ENCODE data around the gene DZIP1. TPM values are rescaled to one million over a fixed set of nuclear protein-coding genes. Genes with fewer than 3 reads are reported as not detected.

Gene DZIP1
- total RNA-seq, 1 experiment from 2014 or later = 14.6 TPM

GRCh38 chr13:95643936-95644598 is 439 bp downstream of the DZIP1 start:
- DNase-seq (ENCODE audit: low spot score) = no peak

- no peak for DNase-seq (ENCODE audit: low spot score)
These were observed 953 bp downstream of the DZIP1 start for GRCh38 chr13:95643571-95643935.

DNA sequence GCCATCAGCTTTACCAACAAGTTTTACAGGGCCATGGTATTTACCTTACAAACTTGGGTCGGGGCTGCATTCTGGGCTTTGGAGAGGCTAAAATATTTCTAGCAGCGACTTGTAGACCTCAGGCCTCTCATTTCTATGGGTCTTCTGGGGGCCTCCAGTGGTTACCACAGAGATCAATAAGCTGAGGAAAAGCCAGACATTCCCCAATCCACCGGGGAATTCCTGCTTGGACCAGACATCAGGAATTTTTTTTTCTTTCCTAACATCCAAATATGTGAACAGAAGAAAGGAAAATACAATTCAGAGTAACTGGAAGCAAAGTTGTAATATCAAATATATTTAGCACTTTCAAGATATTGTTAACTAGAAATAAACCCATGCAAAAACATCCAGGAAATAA is 1.5 kb downstream of the DZIP1 start:
- no peak for DNase-seq (ENCODE audit: low spot score)

DNA sequence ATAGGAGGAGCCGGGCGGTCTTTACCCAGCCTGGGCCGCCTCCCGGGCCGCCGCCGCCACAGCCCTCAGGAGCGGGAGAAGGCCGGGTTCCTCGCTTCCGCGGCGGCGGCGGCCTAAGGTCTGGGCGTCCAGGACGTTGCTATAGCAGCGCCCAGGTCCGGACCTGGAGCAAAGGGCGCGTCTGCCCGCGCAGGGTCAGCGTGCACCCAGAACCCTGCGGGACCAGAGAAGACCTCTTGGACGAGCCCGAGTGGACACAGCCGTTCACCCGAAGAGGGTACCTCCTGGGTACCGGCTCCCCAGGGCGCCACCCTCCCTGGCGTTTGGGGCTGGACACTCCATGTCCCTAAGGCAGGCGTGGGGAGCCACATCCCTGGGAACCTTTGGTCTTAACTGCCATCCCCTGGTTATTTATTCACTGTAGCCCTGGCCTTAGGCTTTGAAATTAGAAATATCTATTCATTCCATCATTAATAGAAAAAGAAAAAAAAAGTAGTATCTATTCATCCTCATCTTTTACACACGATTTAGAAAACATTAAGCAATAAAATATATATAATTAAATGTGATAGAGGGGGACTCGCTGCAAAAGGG is 2.4 kb downstream of the DZIP1 start:
- no peak for DNase-seq (ENCODE audit: low spot score)

DNA sequence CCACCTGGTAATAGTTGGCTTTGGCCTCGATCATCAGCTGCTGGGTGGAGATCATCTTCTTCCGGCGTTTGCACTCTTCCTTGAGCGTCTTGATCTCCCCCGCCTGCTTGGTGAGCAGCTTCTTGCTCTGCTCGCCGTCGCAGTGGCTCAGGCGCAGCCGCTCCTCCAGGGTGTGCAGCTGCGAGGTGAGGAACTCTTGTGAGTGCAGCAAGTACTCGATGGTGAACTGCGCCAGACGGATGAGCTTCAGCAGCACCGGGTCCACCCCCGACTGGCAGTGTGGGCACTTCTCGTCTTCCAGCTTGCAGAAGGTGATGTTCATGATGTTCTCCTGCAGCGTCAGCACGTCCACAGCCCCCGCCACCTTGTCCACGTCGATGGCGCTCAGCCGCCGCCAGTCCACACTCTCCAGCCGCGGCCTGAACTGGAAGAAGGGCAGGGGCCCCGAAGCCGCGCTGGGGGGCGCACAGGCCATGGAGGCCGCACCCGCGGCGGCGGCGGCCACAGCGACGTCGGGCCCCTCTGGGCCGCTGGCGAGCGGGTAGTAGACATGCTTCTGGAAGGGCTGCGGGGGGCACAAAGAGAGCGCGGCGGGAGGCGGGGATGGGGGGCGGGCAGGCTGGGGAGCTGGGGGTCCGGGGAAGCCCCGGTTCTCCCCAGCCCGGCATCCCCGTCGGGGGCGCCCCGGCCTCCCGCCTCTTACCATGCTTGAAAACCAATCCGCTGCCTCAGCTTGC is 3.0 kb downstream of the DZIP1 start:
- no peak for DNase-seq (ENCODE audit: low spot score)

- no peak for DNase-seq (ENCODE audit: low spot score)
These were observed 7.7 kb downstream of the DZIP1 start for GRCh38 chr13:95636853-95637252.

- DNase-seq (ENCODE audit: low spot score) = no peak
These were observed 13.9 kb downstream of the DZIP1 start for GRCh38 chr13:95630593-95630992.

DNA sequence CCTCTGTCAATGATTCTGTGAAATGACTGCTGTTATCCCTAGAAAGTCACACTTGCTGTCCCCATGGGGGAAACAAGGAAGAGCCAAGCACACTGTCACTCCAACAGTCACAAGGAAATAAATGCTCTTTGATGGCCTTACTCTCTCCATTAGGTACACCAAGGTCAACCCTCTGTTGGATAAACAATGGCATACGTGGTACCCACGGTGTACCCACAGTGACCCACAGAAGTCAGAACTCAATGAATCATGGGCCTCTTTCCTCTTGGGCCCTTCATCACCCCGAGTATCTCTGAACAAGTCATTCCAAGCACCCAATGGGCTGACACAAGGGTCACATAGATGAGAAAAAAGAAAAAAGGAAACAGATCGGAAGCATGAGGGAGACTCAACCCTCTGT is 15.4 kb downstream of the DZIP1 start:
- no peak for DNase-seq (ENCODE audit: low spot score)

GRCh38 chr13:95628488-95628887 is 16.0 kb downstream of the DZIP1 start:
- no peak for DNase-seq (ENCODE audit: low spot score)

DNA sequence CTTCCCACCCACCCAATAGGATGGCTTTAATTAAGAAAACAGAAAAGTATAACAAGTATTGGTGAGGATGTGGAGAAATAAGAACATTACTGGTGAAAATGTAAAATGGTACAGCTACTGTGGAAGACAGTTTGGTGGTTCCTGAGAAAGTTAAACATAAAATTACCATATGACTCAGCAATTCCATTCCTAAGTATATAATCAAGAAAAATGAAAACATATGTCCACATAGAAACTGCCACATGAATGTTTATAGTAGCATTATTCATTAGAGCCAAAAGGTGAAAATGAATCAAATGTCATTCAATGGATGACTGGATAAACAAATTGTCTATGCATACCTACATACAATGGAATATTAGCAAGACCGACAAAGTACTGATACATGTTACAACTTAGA is 16.9 kb downstream of the DZIP1 start:
- DNase-seq (ENCODE audit: low spot score) = no peak

GRCh38 chr13:95626768-95627167 is 17.7 kb downstream of the DZIP1 start:
- no peak for DNase-seq (ENCODE audit: low spot score)

DNA sequence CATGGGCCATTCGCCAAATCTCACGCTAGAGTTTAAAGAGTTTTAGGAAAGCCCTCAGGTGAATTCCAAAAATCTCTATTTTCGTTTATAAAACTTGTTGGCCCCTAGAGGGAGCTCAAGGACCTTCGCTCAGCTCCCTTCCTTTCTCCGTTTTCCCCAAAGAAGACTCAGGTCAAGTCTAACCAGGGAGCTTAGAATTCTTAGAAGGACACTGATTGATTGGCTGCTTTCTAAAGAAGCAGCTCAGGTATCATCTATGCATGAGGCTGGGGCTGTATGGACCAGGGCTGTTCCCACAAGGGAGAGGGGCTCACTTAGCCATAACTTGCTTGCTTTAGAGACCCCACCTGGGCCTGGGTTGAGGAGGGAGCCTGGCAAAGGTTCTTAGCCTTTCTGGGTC is 20.5 kb downstream of the DZIP1 start:
- DNase-seq (ENCODE audit: low spot score) = peak; percentile 12

DNA sequence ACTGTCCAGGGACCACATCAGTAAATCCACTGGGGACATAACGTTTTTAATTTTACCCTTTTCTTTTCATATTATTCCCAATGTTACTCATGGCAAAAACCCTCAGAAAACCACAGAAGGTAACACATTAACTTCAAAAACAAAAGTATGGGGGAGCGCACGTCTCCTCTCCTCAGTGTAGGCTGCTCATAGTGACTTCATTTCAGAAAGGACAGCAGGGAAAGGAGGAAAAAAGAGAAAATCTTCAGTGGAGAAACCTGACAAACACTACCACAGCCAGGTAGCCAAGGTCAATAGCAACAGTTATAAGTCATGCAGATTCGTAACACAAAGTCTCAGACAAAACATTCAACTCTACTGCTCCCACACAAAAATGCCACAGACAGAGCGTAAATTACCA is 21.4 kb downstream of the DZIP1 start:
- DNase-seq (ENCODE audit: low spot score) = no peak

DNA sequence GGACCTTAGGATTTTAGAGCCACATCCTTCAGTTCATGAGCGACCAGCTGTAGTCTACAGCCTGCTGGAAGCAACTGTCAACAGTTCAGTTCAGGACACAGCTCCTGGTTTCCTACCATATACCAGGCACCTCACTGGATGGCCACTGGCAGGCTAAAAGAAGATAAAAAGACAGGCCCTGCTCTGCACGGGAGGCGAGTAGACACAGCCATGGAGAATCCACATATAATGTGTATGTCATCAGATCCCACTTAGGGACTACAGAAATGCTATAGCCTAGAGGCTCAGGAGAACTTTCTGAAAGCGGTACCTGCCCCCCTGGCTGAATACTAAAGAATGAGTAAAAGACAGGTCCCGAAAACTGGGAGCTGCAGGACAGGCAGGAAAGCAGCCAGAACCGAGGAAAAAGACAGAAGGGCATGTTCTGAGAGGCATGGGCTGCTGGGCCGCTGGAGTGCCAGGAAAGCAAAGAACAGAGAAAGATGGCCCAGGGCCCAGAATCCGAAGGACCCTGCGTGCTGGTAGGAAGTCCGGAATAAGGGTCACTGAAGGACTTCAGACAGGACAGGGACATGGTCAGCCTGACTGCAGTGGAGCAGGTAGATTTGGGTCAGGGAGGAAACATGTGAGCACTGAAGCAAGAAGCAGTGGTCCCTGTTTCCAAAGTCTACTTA is 23.5 kb downstream of the DZIP1 start:
- no peak for DNase-seq (ENCODE audit: low spot score)

- DNase-seq (ENCODE audit: low spot score) = no peak
These were observed 24.3 kb downstream of the DZIP1 start for GRCh38 chr13:95620030-95620824.

GRCh38 chr13:95615539-95615938 is 29.0 kb downstream of the DZIP1 start:
- no peak for DNase-seq (ENCODE audit: low spot score)

- DNase-seq (ENCODE audit: low spot score) = no peak
These were observed 29.8 kb downstream of the DZIP1 start for GRCh38 chr13:95614641-95615245.

DNA sequence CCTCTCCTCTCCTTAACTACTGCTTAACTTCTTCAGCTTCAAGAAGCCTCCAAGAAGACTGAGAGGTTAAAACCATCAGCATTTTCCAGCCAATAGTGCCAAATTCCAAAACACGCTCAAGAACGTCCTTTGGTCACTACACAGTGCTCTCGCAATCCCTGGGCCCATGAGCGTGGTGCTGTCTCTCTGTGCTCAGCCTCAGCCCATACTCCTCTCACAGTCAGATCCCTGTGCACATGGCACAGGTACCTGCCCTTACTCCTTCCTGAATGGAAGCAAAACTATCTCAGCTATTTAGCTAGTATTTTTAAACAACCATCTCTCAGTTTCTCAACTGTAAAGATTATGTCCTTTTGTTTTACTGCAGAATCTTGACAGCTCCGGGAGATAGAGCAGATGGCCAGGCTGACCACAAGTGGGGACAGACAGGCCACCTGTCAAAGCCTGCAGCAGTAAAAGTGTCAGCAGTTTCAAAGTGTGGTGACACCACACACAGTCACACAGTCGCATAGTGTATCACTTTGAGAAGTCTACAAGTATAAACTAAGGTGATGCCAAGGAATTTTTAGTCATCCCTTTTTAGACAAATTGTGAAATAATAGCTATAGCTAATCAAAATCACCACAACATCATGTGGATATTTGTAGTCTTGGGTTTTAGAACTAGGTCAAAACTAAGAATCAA is 35.7 kb downstream of the DZIP1 start:
- no peak for DNase-seq (ENCODE audit: low spot score)

DNA sequence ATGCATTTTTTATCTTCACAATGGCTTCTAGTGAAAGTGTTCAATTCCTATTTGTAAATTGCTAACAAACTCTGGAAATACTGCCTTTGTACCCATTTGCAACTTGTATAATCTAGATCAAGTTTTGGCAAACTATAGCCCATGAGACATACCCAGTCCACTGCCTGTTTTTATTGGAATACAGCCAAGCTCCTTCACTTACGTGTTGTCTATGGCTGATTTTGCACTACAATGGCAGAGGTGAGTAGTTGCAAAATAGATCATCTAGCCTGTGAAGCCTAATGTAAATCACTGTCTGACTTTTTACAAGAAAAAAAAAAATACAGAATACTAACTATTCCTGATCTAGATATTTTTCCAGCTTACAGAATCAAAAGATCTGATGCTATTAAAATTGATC is 37.1 kb downstream of the DZIP1 start:
- peak; percentile 6 for DNase-seq (ENCODE audit: low spot score)

- DNase-seq (ENCODE audit: low spot score) = no peak
These were observed 38.9 kb downstream of the DZIP1 start for GRCh38 chr13:95605448-95606125.

All from H4 (cell line).